H54 (cell line): ENCODE measurements around the gene ANLN.

Experiments
- DNase-seq: peaks from one replicate; pipeline ENCODE4 v3.0.0; 2011; ENCODE audit warnings: low spot score, mixed read lengths; ENCODE audit not compliant: insufficient read length
- FAIRE-seq: peaks from 3 replicates; lab custom pipeline; 2011; peaks lifted over from hg19 to GRCh38; lab: Jason Lieb, UNC
- POLR2A ChIP-seq: IDR thresholded peaks from 2 replicates; pipeline ENCODE4 v1.6.1; 2011; ENCODE audit warnings: low read depth, mild to moderate bottlenecking, low read length

ANLN gene

GRCh38 chr7:36407636-36408550 lies 18.2 kb downstream of the ANLN start:
- no peak for FAIRE-seq
- no peak for TF ChIP-seq POLR2A

GRCh38 chr7:36408589-36408988 lies 18.9 kb downstream of the ANLN start:
- TF ChIP-seq POLR2A, result no peak
- DNase-seq (no peak), FAIRE-seq (no peak)

More at GRCh38 chr7:36407636-36408550, 18.2 kb downstream of the ANLN start:
- DNase-seq, result no peak

- FAIRE-seq, result no peak
- no peak for DNase-seq
- no peak for TF ChIP-seq POLR2A
Measured at GRCh38 chr7:36409180-36409579, 19.5 kb downstream of the ANLN start.

GRCh38 chr7:36415144-36415543 lies 25.5 kb downstream of the ANLN start:
- DNase-seq (no peak), FAIRE-seq (no peak)
- no peak for TF ChIP-seq POLR2A

- no peak for FAIRE-seq
- no peak for DNase-seq
- TF ChIP-seq POLR2A, result no peak
Measured at GRCh38 chr7:36416251-36416650, 26.6 kb downstream of the ANLN start.

GRCh38 chr7:36420307-36420706 lies 30.6 kb downstream of the ANLN start:
- FAIRE-seq (peak; percentile 61), DNase-seq (no peak)
- TF ChIP-seq POLR2A, result no peak

- TF ChIP-seq POLR2A, result no peak
- FAIRE-seq (no peak), DNase-seq (no peak)
Measured at GRCh38 chr7:36422072-36422471, 32.4 kb downstream of the ANLN start.

GRCh38 chr7:36423633-36424032 lies 34.0 kb downstream of the ANLN start:
- no peak for TF ChIP-seq POLR2A
- no peak for DNase-seq
- FAIRE-seq, result peak; percentile 74

GRCh38 chr7:36430186-36430585 lies 40.5 kb downstream of the ANLN start:
- TF ChIP-seq POLR2A, result no peak
- FAIRE-seq, result peak; percentile 75
- no peak for DNase-seq

GRCh38 chr7:36430881-36431280 lies 41.2 kb downstream of the ANLN start:
- DNase-seq (no peak), FAIRE-seq (peak; percentile 75)
- TF ChIP-seq POLR2A, result no peak

- FAIRE-seq, result no peak
- no peak for TF ChIP-seq POLR2A
- DNase-seq, result no peak
Measured at GRCh38 chr7:36438211-36438610, 48.5 kb downstream of the ANLN start.

GRCh38 chr7:36439624-36440023 lies 50.0 kb downstream of the ANLN start:
- no peak for FAIRE-seq
- no peak for TF ChIP-seq POLR2A
- DNase-seq, result no peak

GRCh38 chr7:36440880-36441279 lies 51.2 kb downstream of the ANLN start:
- DNase-seq (no peak), FAIRE-seq (peak; percentile 57)
- TF ChIP-seq POLR2A, result no peak

GRCh38 chr7:36441344-36442022 lies 51.8 kb downstream of the ANLN start:
- peak; percentile 70 for FAIRE-seq
- no peak for DNase-seq
- no peak for TF ChIP-seq POLR2A
